T-helper 9 cell (primary cell): ENCODE data around the gene FBXL4.

ENCODE experiments used
- DNase-seq: peaks from one replicate; pipeline ENCODE4 v3.0.0-alpha.2; 2020

FBXL4 gene

GRCh38 chr6:98836962-98837944 lies 110.5 kb downstream of the FBXL4 start:
- no peak for DNase-seq

GRCh38 chr6:98836025-98836961 lies 111.5 kb downstream of the FBXL4 start:
- no peak for DNase-seq

- no peak for DNase-seq
Measured at GRCh38 chr6:98835149-98836024, 112.4 kb downstream of the FBXL4 start.

GRCh38 chr6:98834060-98835031 lies 113.4 kb downstream of the FBXL4 start, which contains the start of gene POU3F2:
Gene POU3F2 (plus strand): TSS chr6:98834574. CDS start chr6:98834874, 300 bp downstream.
- peak; percentile 48 for DNase-seq

- no peak for DNase-seq
Measured at GRCh38 chr6:98833307-98834059, 114.3 kb downstream of the FBXL4 start.

GRCh38 chr6:98833057-98833306 lies 114.8 kb downstream of the FBXL4 start:
- no peak for DNase-seq

GRCh38 chr6:98832284-98833056 lies 115.3 kb downstream of the FBXL4 start:
- no peak for DNase-seq

GRCh38 chr6:98831959-98832283 lies 115.8 kb downstream of the FBXL4 start:
- no peak for DNase-seq

- DNase-seq: no peak
Measured at GRCh38 chr6:98831057-98831958, 116.4 kb downstream of the FBXL4 start.

- no peak for DNase-seq
Measured at GRCh38 chr6:98830146-98830545, 117.6 kb downstream of the FBXL4 start.

- no peak for DNase-seq
Measured at GRCh38 chr6:98828941-98829411, 118.8 kb downstream of the FBXL4 start.

GRCh38 chr6:98828211-98828788 lies 119.4 kb downstream of the FBXL4 start:
- no peak for DNase-seq

GRCh38 chr6:98827295-98828159 lies 120.2 kb downstream of the FBXL4 start:
- DNase-seq: no peak

- DNase-seq: no peak
Measured at GRCh38 chr6:98825600-98826230, 122.0 kb downstream of the FBXL4 start.

GRCh38 chr6:98824902-98825599 lies 122.7 kb downstream of the FBXL4 start:
- DNase-seq: no peak
